ENCODE results near the gene RIIAD1.
A peak's percentile ranks its signal among the peaks of the same experiment; 100 is the strongest.
"Not testable (repeated sequence)": the region's sequence is repeated elsewhere in the genome, so short reads cannot be mapped to it uniquely, and the experiment has no call there.

RIIAD1 gene

GRCh38 chr1:151763990-151764389, 42.7 kb downstream of the RIIAD1 start:
- Histone ChIP-seq H3K4me1 (ENCODE audit: insufficient read depth, low read length) (peaks cover 16% of the 10 kb centered on the region), H3K36me3 (ENCODE audit: insufficient read depth, low read length) (peaks cover 28% of the 10 kb centered on the region), H2AFZ (ENCODE audit: low read depth, low read length) (peak overlapping the region; percentile 97), H3K4me3 (ENCODE audit: low read length) (peak overlapping the region; percentile 95), H3K9me3 (ENCODE audit: low read length) (no peaks in the 10 kb centered on the region), H3K27me3 (ENCODE audit: insufficient read depth, low read length) (no peaks in the 10 kb centered on the region)

GRCh38 chr1:151768351-151769066, 47.2 kb downstream of the RIIAD1 start:
- H2AFZ ChIP-seq (ENCODE audit: low read depth, low read length); H3K9me3 ChIP-seq (ENCODE audit: low read length); H3K4me3 ChIP-seq (ENCODE audit: low read length); H3K36me3 ChIP-seq (ENCODE audit: insufficient read depth, low read length); H3K27me3 ChIP-seq (ENCODE audit: insufficient read depth, low read length); H3K4me1 ChIP-seq (ENCODE audit: insufficient read depth, low read length): not testable (repeated sequence)

GRCh38 chr1:151769270-151769669, 47.9 kb downstream of the RIIAD1 start:
- H3K4me1 ChIP-seq (ENCODE audit: insufficient read depth, low read length); H3K36me3 ChIP-seq (ENCODE audit: insufficient read depth, low read length); H3K27me3 ChIP-seq (ENCODE audit: insufficient read depth, low read length); H3K9me3 ChIP-seq (ENCODE audit: low read length); H2AFZ ChIP-seq (ENCODE audit: low read depth, low read length); H3K4me3 ChIP-seq (ENCODE audit: low read length): not testable (repeated sequence)

GRCh38 chr1:151773702-151774101, 52.4 kb downstream of the RIIAD1 start:
- no peaks in the 10 kb centered on the region for H3K9me3 ChIP-seq (ENCODE audit: low read length)
- no peaks in the 10 kb centered on the region for H3K27me3 ChIP-seq (ENCODE audit: insufficient read depth, low read length)
- no peak overlapping the region for H2AFZ ChIP-seq (ENCODE audit: low read depth, low read length)
- H3K4me1 ChIP-seq (ENCODE audit: insufficient read depth, low read length): no peaks in the 10 kb centered on the region
- H3K36me3 ChIP-seq (ENCODE audit: insufficient read depth, low read length): peaks cover 46% of the 10 kb centered on the region
- H3K4me3 ChIP-seq (ENCODE audit: low read length): no peak overlapping the region

- Histone ChIP-seq H3K36me3 (ENCODE audit: insufficient read depth, low read length) (peaks cover 53% of the 10 kb centered on the region), H3K9me3 (ENCODE audit: low read length) (no peaks in the 10 kb centered on the region), H2AFZ (ENCODE audit: low read depth, low read length) (no peak overlapping the region), H3K4me3 (ENCODE audit: low read length) (no peak overlapping the region), H3K27me3 (ENCODE audit: insufficient read depth, low read length) (no peaks in the 10 kb centered on the region), H3K4me1 (ENCODE audit: insufficient read depth, low read length) (no peaks in the 10 kb centered on the region)
Observed at GRCh38 chr1:151774256-151774922, 53.1 kb downstream of the RIIAD1 start.

GRCh38 chr1:151775894-151776664, 54.8 kb downstream of the RIIAD1 start:
- no peaks in the 10 kb centered on the region for H3K4me1 ChIP-seq (ENCODE audit: insufficient read depth, low read length)
- H2AFZ ChIP-seq (ENCODE audit: low read depth, low read length): no peak overlapping the region
- peaks cover 63% of the 10 kb centered on the region for H3K36me3 ChIP-seq (ENCODE audit: insufficient read depth, low read length)
- no peak overlapping the region for H3K4me3 ChIP-seq (ENCODE audit: low read length)
- no peaks in the 10 kb centered on the region for H3K9me3 ChIP-seq (ENCODE audit: low read length)
- no peaks in the 10 kb centered on the region for H3K27me3 ChIP-seq (ENCODE audit: insufficient read depth, low read length)

GRCh38 chr1:151776665-151777062, 55.3 kb downstream of the RIIAD1 start:
- Histone ChIP-seq H3K36me3 (ENCODE audit: insufficient read depth, low read length) (peaks cover 68% of the 10 kb centered on the region), H3K27me3 (ENCODE audit: insufficient read depth, low read length) (no peaks in the 10 kb centered on the region), H3K4me1 (ENCODE audit: insufficient read depth, low read length) (no peaks in the 10 kb centered on the region), H3K4me3 (ENCODE audit: low read length) (no peak overlapping the region), H2AFZ (ENCODE audit: low read depth, low read length) (no peak overlapping the region), H3K9me3 (ENCODE audit: low read length) (peaks cover 3% of the 10 kb centered on the region)

- Histone ChIP-seq H3K4me1 (ENCODE audit: insufficient read depth, low read length) (no peaks in the 10 kb centered on the region), H3K36me3 (ENCODE audit: insufficient read depth, low read length) (peaks cover 70% of the 10 kb centered on the region), H3K27me3 (ENCODE audit: insufficient read depth, low read length) (no peaks in the 10 kb centered on the region), H2AFZ (ENCODE audit: low read depth, low read length) (no peak overlapping the region), H3K9me3 (ENCODE audit: low read length) (peaks cover 3% of the 10 kb centered on the region), H3K4me3 (ENCODE audit: low read length) (no peak overlapping the region)
Observed at GRCh38 chr1:151777317-151777716, 56.0 kb downstream of the RIIAD1 start.

All from neuron (in vitro differentiated cells).